Aorta (tissue), 5 donors: ENCODE results near the gene FAM222A. TPM values are rescaled to one million over a fixed set of nuclear protein-coding genes. Genes with fewer than 3 reads are reported as not detected.

ENCODE experiments used
- ATAC-seq: fragments of 200-7000 bp; cut with Tn5 transposase; one replicate; pipeline ENCODE4 v1.9.1; 2022; ENCODE audit warnings: moderate library complexity; ENCODE audit not compliant: low FRiP score
- DNase-seq, 2 donors: peaks; one replicate each; pipeline ENCODE4 v3.0.0-alpha.2; 2020
- H3K27ac ChIP-seq, 2 donors: one replicate each; pipeline ENCODE4 v1.5.1; 2013; ENCODE audit warnings: low read length in 2 of 2, mild to moderate bottlenecking in 2 of 2, moderate library complexity in 2 of 2, control low read depth in 1 of 2, inconsistent platforms in 1 of 2, low read depth in 1 of 2
- H3K27me3 ChIP-seq, 2 donors: one replicate each; pipeline ENCODE4 v1.6.1; 2013; ENCODE audit warnings: control low read depth in 1 of 2, low read length in 1 of 2, mild to moderate bottlenecking in 1 of 2, moderate library complexity in 1 of 2; ENCODE audit not compliant: insufficient read depth in 2 of 2, control insufficient read depth in 1 of 2
- H3K36me3 ChIP-seq, 2 donors: one replicate each; pipeline ENCODE4 v1.6.1; 2013; ENCODE audit warnings: control low read depth in 1 of 2, low read length in 1 of 2, mild to moderate bottlenecking in 1 of 2; ENCODE audit not compliant: insufficient read depth in 2 of 2, control insufficient read depth in 1 of 2
- H3K4me1 ChIP-seq, 2 donors: one replicate each; pipeline ENCODE4 v1.6.1; 2013; ENCODE audit warnings: low read length in 2 of 2, control low read depth in 1 of 2, mild to moderate bottlenecking in 1 of 2, moderate library complexity in 1 of 2; ENCODE audit not compliant: insufficient read depth in 2 of 2, control insufficient read depth in 1 of 2
- H3K4me3 ChIP-seq, 2 donors: one replicate each; pipeline ENCODE4 v1.5.1; 2013; ENCODE audit warnings: low read length in 2 of 2, control low read depth in 1 of 2, mild to moderate bottlenecking in 1 of 2
- H3K9me3 ChIP-seq: one replicate; pipeline ENCODE4 v1.6.1; 2013; ENCODE audit warnings: mild to moderate bottlenecking, low read length; ENCODE audit not compliant: control insufficient read depth
- WGBS, 2 donors: extraction: QIAGEN DNeasy Blood & Tissue Kit; methylation state at CpG; one replicate each; pipeline ENCODE4 v1.1.7; 2013; 5-methylcytosine and 5-hydroxymethylcytosine counted together
- intact Hi-C, 2 donors: fragments of 100-400 bp; cut with DNase I; formaldehyde crosslinking; loops; one replicate each; pipeline versions ENCODE4 v1.14.2 to v1.15.0; 2022
- long read RNA-seq, 2 donors: library from polyadenylated mRNA; unstranded; transcript quantifications; one replicate each; pipeline ENCODE4 v2.0.0, GENCODE V29; 2020 to 2021
- polyA plus RNA-seq, 2 donors: library from polyadenylated mRNA; stranded (reverse); fragments of 200-250 nt; gene quantifications; one replicate each; pipeline ENCODE4 v1.2.3, GENCODE V29; 2013
- total RNA-seq, 2 donors: library from RNA; stranded (reverse); fragmentation: NEBNext Ultra II Directional; extraction: Animal tissue kit (Norgen Biotek cat#: 25700); gene quantifications; one replicate each; pipeline ENCODE4 v1.2.1, GENCODE V29; 2021
- donor health status: healthy with polysubstance abuse.
- donor health status: Bipolar disorder and iron deficiency.
- donor health status: DM: no; HTN: no; CAD: no.
- donor health status: DM: no; HTN: no; CAD: no.
- donor health status: DM: yes; HTN: yes; CAD: no.

The FAM222A gene
- total RNA-seq (under 1 TPM; 0.48 to 0.52 TPM), polyA plus RNA-seq (under 1 TPM; 0.25 to 0.28 TPM)
- long read RNA-seq, donor 1, partial matches to known transcripts: 3 of 3 reads
- long read RNA-seq, donor 1, other reads (novel, unspliced or antisense): 0 of 3 reads
- long read RNA-seq, donor 2, partial matches to known transcripts: 0 of 1 reads
- long read RNA-seq, donor 2, other reads (novel, unspliced or antisense): 0 of 1 reads

DNA sequence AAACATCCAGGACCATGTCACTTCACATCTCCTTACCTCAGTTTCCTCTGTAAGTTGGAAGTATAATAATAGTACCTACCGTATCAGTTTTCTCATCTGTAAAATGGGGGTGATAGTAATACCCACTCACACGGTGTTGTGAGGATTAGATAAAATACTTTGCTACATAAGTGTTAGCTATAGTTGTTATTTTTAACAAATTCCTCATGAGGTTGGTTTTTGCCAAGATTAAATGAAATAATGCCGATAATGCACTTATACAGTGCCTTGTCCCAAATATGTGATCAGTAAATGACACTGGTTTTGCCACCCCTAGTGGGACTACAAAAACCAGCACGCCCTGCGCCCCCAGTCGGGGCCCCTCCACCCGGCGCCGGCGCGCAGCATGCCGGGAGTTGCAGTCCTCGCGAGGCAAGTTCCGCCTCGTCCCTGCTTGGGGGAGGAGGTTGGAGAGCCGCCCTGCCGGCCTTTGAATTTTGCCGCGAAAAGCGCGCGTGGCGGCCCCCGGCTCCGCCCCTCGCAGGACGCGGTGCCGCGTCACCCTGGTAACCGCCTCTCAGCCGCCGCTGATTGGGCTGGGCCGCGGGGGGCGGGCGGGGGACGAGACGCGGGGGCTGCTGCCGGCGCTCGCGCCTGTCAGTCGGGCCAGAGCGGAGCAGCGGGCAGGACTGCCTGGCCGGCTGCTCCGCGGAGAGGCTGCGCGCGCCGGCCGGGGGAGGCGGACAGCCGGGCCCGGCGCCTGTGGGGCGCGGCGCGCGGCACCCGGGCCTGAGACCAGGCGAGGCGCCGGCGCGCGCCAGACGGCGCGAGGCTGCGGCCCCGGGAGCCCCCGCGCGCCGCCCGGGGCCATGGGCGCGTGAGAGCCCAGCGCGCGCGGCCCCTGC, at the start of gene FAM222A:
TSS of gene FAM222A (plus strand) at position 639 of the 884 bp plus-strand sequence. CDS start 30,322 bp downstream, outside the sequence.
- DNase-seq (peak; percentile 98 to 99), ATAC-seq (peak; percentile 97)
- H3K27ac ChIP-seq: no peak within 1 kb of the TSS
- WGBS, 2 donors: 1% methylated on average over 56 to 88 of the region's 88 CpGs
- peak within 1 kb of the TSS; percentile 51 to 66 for H3K4me3 ChIP-seq
- no peaks in the 10 kb centered on the region for H3K27me3 ChIP-seq
- intact Hi-C loops: no loop called here
- H3K9me3 ChIP-seq: no peaks in the 10 kb centered on the region
- H3K4me1 ChIP-seq: no peaks in the 10 kb centered on the region
- H3K36me3 ChIP-seq: no peaks in the 10 kb centered on the region

DNA sequence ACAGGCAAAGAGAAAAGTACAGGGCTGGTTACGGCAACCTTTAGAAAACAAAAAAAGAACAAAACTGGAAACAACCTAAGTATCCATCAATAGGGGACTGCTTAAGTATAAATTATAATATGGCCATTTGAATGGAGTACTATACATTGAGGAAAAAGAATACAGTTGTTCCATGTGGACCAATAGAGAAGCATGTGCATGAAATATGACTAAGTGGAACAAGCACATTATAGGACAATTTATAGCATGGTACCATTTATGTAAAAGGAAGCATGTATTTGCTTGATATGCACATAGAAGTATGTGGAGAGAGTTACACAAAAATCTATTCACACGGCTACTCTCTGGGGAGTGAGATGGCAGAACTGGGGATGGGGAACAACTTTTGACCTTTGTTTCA, 49.2 kb upstream of the FAM222A start:
- DNase-seq (no peak), ATAC-seq (no peak)
- no peaks in the 10 kb centered on the region for H3K27me3 ChIP-seq
- whole genome bisulfite sequencing, 2 donors: 57 to 66% methylated on average over 2 of the region's 2 CpGs
- H3K4me1 ChIP-seq: no peaks in the 10 kb centered on the region
- intact Hi-C loops: no loop called here
- H3K27ac ChIP-seq: no peak overlapping the region
- H3K36me3 ChIP-seq: no peaks in the 10 kb centered on the region
- no peaks in the 10 kb centered on the region for H3K9me3 ChIP-seq
- no peak overlapping the region for H3K4me3 ChIP-seq

GRCh38 chr12:109666068-109666467, 47.6 kb upstream of the FAM222A start:
- H3K9me3 ChIP-seq: peaks cover under 1% of the 10 kb centered on the region
- 63 to 83% methylated on average over 1 of the region's 1 CpG for WGBS, 2 donors
- ATAC-seq (no peak), DNase-seq (no peak)
- H3K4me1 ChIP-seq: no peaks in the 10 kb centered on the region
- no peak overlapping the region for H3K4me3 ChIP-seq
- no peak overlapping the region for H3K27ac ChIP-seq
- no peaks in the 10 kb centered on the region for H3K36me3 ChIP-seq
- H3K27me3 ChIP-seq: no peaks in the 10 kb centered on the region
- intact Hi-C loops: no loop called here

DNA sequence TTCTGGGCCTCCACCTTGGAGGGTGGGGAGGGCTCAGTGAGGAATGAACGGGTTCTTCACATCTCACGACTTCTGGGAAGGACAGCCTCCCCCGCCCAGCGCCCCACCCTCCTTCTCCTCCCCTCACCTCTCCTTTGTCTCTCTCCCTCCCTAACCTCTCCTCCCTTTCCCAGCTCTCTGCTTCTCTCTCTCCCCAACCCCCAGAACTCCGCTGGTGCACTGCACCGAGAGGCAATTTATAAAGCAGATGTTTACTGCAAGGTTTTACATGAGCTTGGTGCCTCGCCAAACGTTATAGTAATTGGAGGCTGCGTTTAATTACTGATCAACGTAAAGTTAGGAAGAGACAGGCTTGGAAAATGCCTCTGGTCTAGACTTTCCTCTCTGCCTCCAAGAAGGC, 42.9 kb upstream of the FAM222A start:
- Histone ChIP-seq H3K27me3 (no peaks in the 10 kb centered on the region), H3K4me3 (no peak overlapping the region), H3K4me1 (no peaks in the 10 kb centered on the region), H3K36me3 (no peaks in the 10 kb centered on the region), H3K27ac (no peak overlapping the region), H3K9me3 (peaks cover 4% of the 10 kb centered on the region)
- intact Hi-C loops: no loop called here
- DNase-seq (peak in 1 of 2 donors; percentile 33), ATAC-seq (no peak)
- WGBS, 2 donors: 19 to 26% methylated on average over 10 of the region's 10 CpGs

DNA sequence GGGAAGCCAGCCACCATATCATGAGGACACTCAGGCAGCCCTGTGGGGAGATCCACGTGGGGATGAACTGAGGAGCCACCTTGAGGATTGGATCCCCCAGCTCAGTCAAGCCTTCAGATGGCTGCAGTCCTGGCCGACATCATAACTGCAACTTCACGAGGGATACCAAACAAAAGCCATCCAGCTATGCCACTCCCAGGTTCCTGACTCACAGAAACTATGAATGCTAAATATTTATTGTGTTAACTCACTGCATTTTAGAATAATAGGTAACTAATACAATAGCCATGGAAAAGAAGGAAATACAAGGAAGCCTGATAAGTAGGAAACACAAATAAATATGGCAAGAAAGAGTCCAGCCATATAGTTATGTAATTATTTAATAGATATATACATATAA, 42.1 kb upstream of the FAM222A start:
- Histone ChIP-seq H3K36me3 (no peaks in the 10 kb centered on the region), H3K27ac (no peak overlapping the region), H3K27me3 (peaks cover 2 to 3% of the 10 kb centered on the region in 2 donors), H3K4me3 (no peak overlapping the region), H3K4me1 (no peaks in the 10 kb centered on the region), H3K9me3 (peaks cover 4% of the 10 kb centered on the region)
- intact Hi-C loops: no loop called here
- peak in 1 of 2 donors; percentile 11 for DNase-seq
- no peak for ATAC-seq
- 64 to 74% methylated on average over 3 of the region's 3 CpGs for WGBS, 2 donors

DNA sequence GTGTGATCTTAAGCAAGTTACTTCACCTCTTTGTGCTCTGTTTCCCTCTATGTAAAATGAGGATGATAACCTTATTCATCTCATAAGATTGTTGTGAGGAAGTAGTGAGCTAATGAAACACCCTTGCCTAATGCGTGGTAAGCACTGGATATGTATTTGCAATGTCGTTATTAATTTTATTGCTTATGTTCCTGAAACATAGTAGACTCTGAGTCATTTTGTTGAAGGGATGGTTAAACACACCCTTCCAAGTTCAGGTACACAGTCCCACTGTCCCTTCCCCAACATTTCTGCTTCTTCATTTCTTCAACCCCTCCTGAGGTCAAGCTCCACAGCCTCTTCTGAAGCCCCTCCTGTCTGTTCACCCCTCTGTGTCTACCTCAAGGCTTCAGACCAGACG, 40.2 kb upstream of the FAM222A start:
- H3K4me3 ChIP-seq: no peak overlapping the region
- H3K4me1 ChIP-seq: no peaks in the 10 kb centered on the region
- peaks cover 4% of the 10 kb centered on the region for H3K9me3 ChIP-seq
- no peaks in the 10 kb centered on the region for H3K36me3 ChIP-seq
- peaks cover 2 to 3% of the 10 kb centered on the region in 2 donors for H3K27me3 ChIP-seq
- ATAC-seq: no peak
- intact Hi-C loops: no loop called here
- 92 to 96% methylated on average over 3 of the region's 3 CpGs for WGBS, 2 donors
- no peak for DNase-seq
- no peak overlapping the region for H3K27ac ChIP-seq

GRCh38 chr12:109673884-109674283, 39.7 kb upstream of the FAM222A start:
- DNase-seq (no peak), ATAC-seq (no peak)
- 77 to 84% methylated on average over 2 of the region's 2 CpGs for WGBS, 2 donors
- Histone ChIP-seq H3K4me3 (no peak overlapping the region), H3K27ac (no peak overlapping the region), H3K36me3 (no peaks in the 10 kb centered on the region), H3K27me3 (peaks cover 2 to 3% of the 10 kb centered on the region in 2 donors), H3K9me3 (peaks cover 4% of the 10 kb centered on the region), H3K4me1 (no peaks in the 10 kb centered on the region)
- intact Hi-C loops: no loop called here

DNA sequence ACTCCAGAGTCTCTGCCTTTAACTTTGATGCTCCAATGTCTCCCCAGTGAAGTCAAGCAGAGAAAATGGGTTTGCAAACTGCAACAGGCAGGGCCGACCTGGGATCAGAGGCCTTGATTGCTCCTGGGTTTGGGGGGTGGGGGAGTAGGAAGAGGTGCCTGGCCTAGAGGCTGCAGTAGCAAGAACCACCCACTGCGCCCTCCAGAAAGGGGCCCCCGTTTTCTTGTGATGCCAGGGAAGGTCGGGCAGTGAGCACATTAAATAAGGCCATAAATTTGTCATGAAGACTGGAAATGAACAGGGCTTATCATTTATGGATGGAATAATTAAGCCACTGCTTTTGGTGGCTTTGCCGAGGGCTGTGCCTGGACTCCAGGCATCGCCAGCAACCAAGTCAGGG, 38.2 kb upstream of the FAM222A start:
- no peaks in the 10 kb centered on the region for H3K36me3 ChIP-seq
- H3K27ac ChIP-seq: no peak overlapping the region
- DNase-seq (no peak), ATAC-seq (no peak)
- no peak overlapping the region for H3K4me3 ChIP-seq
- peaks cover 2 to 3% of the 10 kb centered on the region in 2 donors for H3K27me3 ChIP-seq
- no peaks in the 10 kb centered on the region for H3K4me1 ChIP-seq
- H3K9me3 ChIP-seq: peaks cover 4% of the 10 kb centered on the region
- WGBS, 2 donors: 69 to 75% methylated on average over 6 of the region's 6 CpGs
- intact Hi-C loops: no loop called here

DNA sequence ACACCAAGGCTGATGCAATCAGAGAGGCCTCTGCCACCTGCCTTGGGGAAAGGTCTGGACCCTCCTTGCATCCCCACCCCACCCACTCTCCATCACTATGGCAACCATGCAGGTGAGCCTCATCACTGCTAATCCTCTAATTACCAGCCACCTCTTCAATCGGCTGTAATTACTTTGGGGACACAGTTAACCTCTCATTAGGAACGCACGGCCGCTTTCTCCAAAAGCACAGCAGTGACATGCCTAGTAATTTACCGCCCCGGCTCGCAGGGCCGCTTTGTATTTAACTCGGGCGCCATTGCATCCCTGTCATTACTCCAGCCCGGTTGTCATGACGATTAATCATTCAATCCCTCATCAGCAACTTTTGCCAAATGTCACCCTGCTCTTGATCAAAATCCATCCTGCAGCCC, 36.3 kb upstream of the FAM222A start:
- intact Hi-C loops: no loop called here
- Histone ChIP-seq H3K36me3 (no peaks in the 10 kb centered on the region), H3K27ac (no peak overlapping the region), H3K9me3 (no peaks in the 10 kb centered on the region), H3K4me1 (no peaks in the 10 kb centered on the region), H3K27me3 (peaks cover 2 to 3% of the 10 kb centered on the region in 2 donors), H3K4me3 (no peak overlapping the region)
- DNase-seq (no peak), ATAC-seq (no peak)
- WGBS, 2 donors: 30 to 39% methylated on average over 12 of the region's 12 CpGs
